Keratinocyte (primary cell): Measurements from ENCODE around the gene BRCA2.

Source experiments
- EZH2 ChIP-seq: IDR thresholded peaks from one replicate; pipeline ENCODE4 v1.6.1; 2012; ENCODE audit warnings: inconsistent platforms, mild to moderate bottlenecking, low read length, moderate library complexity
- TF ChIP-seq, protein P1 (sequence below), 3 experiments: IDR thresholded peaks in 1 of 3; conservative IDR thresholded peaks in 1 of 3; optimal IDR thresholded peaks in 1 of 3; 2 replicates in 2 of 3; 3 replicates in 1 of 3; pipeline versions ENCODE3 to v1.5.1; 2011; ENCODE audit warnings: low read length in 3 of 3, mild to moderate bottlenecking in 3 of 3, moderate library complexity in 2 of 3, control low read depth in 1 of 3, inconsistent platforms in 1 of 3; ENCODE audit not compliant: insufficient read depth in 2 of 3; ENCODE audit errors: extremely low read depth in 1 of 3

DNA sequence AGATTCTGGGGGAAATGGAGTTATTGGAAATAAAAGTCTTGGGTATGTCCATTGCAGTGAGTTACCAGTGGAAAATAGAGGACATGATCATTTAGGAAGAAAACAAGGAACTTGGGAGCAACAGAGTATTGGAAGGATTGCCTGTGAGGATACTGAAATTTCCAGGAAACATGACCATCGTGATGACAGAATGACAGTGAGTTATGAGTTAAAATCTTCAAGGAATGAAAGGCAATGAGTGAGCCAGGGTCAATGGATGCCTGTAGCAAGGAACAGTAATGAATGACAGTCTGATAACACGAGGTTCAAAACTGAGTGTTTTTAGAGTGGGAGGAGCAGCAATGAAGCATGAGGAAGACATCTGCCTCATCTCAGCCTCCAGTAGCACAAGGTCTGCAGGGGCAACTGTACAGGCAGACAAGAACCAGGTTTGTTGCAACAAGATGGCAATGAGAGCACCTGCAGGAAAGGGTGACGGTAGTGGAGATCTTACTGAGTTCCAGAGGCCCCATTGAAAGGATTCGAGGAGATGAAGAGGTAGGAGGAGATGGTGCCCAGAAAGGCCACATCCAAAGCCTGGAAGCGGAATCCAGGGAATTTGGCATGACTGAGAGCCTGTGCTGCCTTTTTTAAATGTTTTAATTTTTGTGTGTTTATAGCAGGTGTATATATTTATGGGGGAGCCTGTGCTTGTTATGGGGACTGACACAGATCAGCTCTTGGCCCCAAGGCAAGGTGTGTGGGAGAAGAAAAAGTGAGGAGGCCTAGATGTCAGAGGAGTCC lies 68.7 kb downstream of the BRCA2 start:
- TF ChIP-seq, protein P1, sequence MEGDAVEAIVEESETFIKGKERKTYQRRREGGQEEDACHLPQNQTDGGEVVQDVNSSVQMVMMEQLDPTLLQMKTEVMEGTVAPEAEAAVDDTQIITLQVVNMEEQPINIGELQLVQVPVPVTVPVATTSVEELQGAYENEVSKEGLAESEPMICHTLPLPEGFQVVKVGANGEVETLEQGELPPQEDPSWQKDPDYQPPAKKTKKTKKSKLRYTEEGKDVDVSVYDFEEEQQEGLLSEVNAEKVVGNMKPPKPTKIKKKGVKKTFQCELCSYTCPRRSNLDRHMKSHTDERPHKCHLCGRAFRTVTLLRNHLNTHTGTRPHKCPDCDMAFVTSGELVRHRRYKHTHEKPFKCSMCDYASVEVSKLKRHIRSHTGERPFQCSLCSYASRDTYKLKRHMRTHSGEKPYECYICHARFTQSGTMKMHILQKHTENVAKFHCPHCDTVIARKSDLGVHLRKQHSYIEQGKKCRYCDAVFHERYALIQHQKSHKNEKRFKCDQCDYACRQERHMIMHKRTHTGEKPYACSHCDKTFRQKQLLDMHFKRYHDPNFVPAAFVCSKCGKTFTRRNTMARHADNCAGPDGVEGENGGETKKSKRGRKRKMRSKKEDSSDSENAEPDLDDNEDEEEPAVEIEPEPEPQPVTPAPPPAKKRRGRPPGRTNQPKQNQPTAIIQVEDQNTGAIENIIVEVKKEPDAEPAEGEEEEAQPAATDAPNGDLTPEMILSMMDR (optimal IDR thresholded peaks at IDR 0.05 in 1 of 3, IDR thresholded peaks at IDR 0.05 in 1 of 3, conservative IDR thresholded peaks at IDR 0.05 in 1 of 3; ENCODE audit: extremely low read depth in 1 of 3, insufficient read depth in 2 of 3, low read length in 3 of 3) = no peak
- no peak for TF ChIP-seq EZH2
